HG02840 (cell line): ENCODE measurements around the gene ANKRD17.

Experiments used
- ATAC-seq: cut with Tn5 transposase; IDR thresholded peaks from one replicate; pipeline ENCODE4 v1.9.1; 2021; ENCODE audit warnings: mild to moderate bottlenecking, moderate library complexity, moderate number of reproducible peaks; ENCODE audit not compliant: unreplicated experiment, low FRiP score

ANKRD17 gene

GRCh38 chr4:73131281-73131680, 127.3 kb downstream of the ANKRD17 start:
- ATAC-seq, result no peak

- no peak for ATAC-seq
Observed at GRCh38 chr4:73129319-73129718, 129.3 kb downstream of the ANKRD17 start.

- no peak for ATAC-seq
Observed at GRCh38 chr4:73127839-73128453, 130.7 kb downstream of the ANKRD17 start.

- ATAC-seq, result no peak
Observed at GRCh38 chr4:73109493-73109892, 149.1 kb downstream of the ANKRD17 start.

- no peak for ATAC-seq
Observed at GRCh38 chr4:73104695-73105094, 153.9 kb downstream of the ANKRD17 start.

GRCh38 chr4:73103799-73104503, 154.6 kb downstream of the ANKRD17 start:
- no peak for ATAC-seq

- no peak for ATAC-seq
Observed at GRCh38 chr4:73099143-73099542, 159.5 kb downstream of the ANKRD17 start.

- ATAC-seq, result no peak
Observed at GRCh38 chr4:73098713-73099112, 159.9 kb downstream of the ANKRD17 start.

- ATAC-seq, result no peak
Observed at GRCh38 chr4:73098016-73098415, 160.6 kb downstream of the ANKRD17 start.

GRCh38 chr4:73092868-73093267, 165.7 kb downstream of the ANKRD17 start:
- no peak for ATAC-seq

GRCh38 chr4:73090738-73091137, 167.9 kb downstream of the ANKRD17 start:
- ATAC-seq, result no peak

- no peak for ATAC-seq
Observed at GRCh38 chr4:73087871-73088270, 170.7 kb downstream of the ANKRD17 start.

- ATAC-seq, result no peak
Observed at GRCh38 chr4:73086095-73086868, 172.3 kb downstream of the ANKRD17 start.

- ATAC-seq, result no peak
Observed at GRCh38 chr4:73080789-73081188, 177.8 kb downstream of the ANKRD17 start.

GRCh38 chr4:73075832-73076231, 182.8 kb downstream of the ANKRD17 start:
- ATAC-seq, result no peak

GRCh38 chr4:73070074-73070390, 188.6 kb downstream of the ANKRD17 start:
- ATAC-seq, result no peak

GRCh38 chr4:73069338-73070073, 189.1 kb downstream of the ANKRD17 start, which contains the start of gene COX18:
COX18 (minus strand) TSS chr4:73069716; CDS start chr4:73069649, 67 bp downstream.
- ATAC-seq, result peak; percentile 90

GRCh38 chr4:73068491-73069337, 189.9 kb downstream of the ANKRD17 start:
- ATAC-seq, result no peak

GRCh38 chr4:73067971-73068394, 190.6 kb downstream of the ANKRD17 start:
- no peak for ATAC-seq

- ATAC-seq, result no peak
Observed at GRCh38 chr4:73066928-73067327, 191.7 kb downstream of the ANKRD17 start.
